ENCODE measurements around the gene EFNA2.
"Not testable (repeated sequence)": the region's sequence is repeated elsewhere in the genome, so short reads cannot be mapped to it uniquely, and the experiment has no call there.

EFNA2 gene

DNA sequence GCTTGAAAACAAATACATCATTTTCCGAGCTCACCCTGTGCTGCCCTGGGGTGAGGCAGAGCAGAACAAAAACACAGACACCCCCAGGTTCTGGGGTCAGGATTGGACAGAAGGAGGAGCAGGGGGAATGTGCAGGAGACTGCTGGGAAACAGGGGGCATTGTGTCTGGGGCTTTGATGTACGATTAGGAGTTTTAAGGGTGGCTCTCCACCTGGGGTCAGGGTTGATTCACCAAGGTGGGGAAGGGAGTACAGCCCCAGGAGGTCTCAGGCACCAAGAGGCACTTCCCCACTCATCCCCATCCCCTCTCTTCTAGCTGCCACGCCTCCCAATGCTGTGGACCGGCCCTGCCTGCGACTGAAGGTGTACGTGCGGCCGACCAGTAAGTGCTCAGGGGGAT, 12.6 kb downstream of the EFNA2 start:
- no peak for DNase-seq (ENCODE audit: low read depth in 2 of 2)

DNA sequence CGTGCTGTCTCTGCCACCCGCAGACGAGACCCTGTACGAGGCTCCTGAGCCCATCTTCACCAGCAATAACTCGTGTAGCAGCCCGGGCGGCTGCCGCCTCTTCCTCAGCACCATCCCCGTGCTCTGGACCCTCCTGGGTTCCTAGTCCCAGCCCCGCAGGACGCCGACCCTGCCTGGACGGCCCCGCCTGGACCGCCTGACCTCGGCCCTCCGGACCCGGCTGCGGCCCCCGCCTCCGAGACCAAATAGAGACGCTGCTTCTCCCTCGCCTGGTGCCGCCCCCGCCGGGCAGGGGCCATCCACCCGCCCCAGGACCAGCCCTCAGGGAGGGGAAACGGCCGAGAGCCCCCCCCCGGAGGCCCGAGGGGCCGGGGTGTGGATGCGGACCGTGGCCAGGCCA, 14.1 kb downstream of the EFNA2 start:
- DNase-seq (ENCODE audit: low read depth in 2 of 2) = no peak

GRCh38 chr19:1300744-1301490, 15.2 kb downstream of the EFNA2 start:
- DNase-seq (ENCODE audit: low read depth in 2 of 2) = no peak

DNA sequence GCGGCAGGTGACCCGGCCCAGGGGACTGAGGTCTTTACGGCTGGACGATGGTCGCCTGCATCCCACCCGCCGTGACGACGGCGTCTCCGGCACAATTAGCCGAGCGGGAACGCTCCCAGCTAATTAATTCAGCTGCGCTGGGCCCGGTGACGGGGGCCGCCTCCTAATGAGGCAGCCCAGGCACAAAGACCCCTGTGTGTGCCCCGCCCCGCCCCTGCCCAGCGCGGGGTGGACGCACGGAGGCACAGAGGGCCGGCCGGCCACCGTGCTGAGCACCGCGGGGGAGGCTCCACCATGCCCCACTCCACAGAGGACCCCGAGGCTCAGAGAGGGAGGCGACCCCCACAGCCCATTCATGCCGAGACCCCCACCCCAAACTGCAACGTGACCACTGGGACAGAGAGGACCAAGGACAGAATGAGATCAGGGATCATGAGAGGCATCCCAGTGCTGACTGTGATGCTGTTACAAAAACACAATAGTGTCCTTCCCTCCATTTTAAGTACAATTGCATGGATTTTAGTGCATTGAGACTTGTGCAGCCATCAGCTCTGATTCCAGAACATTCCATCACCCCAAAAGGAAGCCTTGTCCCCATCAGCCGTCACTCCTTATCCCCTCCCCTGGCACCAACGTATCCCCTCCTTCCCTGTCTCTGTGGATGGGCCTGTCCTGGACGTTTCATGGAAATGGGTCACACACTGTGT, 17.0 kb downstream of the EFNA2 start:
- DNase-seq (ENCODE audit: low read depth in 2 of 2) = no peak

- no peak for DNase-seq (ENCODE audit: low read depth in 2 of 2)
Measured at GRCh38 chr19:1304197-1304924, 18.7 kb downstream of the EFNA2 start.

DNA sequence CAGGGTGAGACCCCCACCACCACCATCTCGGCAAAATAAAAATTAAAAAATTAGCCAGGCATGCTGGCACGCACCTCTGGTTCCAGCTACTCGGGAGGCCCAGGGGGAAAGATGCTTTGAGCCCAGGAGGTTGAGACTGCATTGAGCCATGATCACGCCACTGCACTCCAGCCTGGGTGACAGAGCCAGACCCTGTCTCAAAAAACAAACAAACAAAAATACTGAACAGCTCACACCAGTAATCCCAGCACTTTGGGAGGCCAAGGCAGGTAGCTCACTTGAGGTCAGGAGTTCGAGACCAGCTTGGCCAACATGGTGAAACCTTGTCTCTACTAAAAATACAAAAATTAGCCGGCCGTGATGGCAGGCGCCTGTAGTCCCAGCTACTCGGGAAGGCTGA, 19.7 kb downstream of the EFNA2 start:
- not testable (repeated sequence) for DNase-seq (ENCODE audit: low read depth in 2 of 2)

GRCh38 chr19:1307320-1307719, 21.6 kb downstream of the EFNA2 start:
- DNase-seq (ENCODE audit: low read depth in 2 of 2) = no peak

GRCh38 chr19:1307755-1308303, 22.2 kb downstream of the EFNA2 start:
- DNase-seq (ENCODE audit: low read depth in 2 of 2) = no peak

DNA sequence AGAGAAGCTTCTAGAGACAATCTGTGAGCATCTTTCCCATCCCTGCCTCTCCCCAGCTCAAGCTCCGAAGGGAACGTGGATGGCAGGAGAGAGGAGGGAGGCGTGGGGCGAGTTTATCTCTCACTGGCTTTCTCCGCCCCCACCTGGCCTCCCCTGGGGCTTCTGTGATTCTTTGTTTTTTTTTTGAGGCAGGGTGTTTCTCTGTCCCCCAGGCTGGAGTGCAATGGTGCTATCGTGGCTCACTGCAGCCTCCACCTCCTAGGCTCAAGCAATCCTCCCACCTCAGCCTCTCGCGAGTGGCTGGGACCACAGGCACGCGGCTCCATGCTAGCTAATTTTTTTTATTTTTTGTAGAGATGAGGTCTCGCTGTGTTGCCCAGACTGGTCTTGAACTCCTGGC, 23.0 kb downstream of the EFNA2 start:
- DNase-seq (ENCODE audit: low read depth in 2 of 2) = no peak

GRCh38 chr19:1309977-1310852, 24.5 kb downstream of the EFNA2 start:
- no peak for DNase-seq (ENCODE audit: low read depth in 2 of 2)

DNA sequence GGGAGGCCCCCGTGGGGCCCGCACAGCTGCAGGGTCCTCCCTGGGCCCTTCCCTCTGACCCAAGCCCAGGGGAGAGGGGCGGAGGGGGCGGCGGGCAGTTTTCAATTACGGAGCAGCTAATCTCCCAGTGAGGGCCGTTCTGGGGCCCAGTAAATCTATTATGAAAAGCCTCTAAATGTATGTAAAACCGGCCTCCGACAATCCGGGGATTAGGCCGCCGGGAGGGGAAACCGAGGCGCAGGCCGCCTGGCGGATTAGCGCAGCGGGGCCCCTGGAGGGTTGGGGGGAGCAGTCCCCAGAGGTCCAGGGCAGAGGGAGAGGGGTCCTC, 25.1 kb downstream of the EFNA2 start:
- DNase-seq (ENCODE audit: low read depth in 2 of 2) = no peak

- DNase-seq (ENCODE audit: low read depth in 2 of 2) = no peak
Measured at GRCh38 chr19:1311543-1312091, 25.9 kb downstream of the EFNA2 start.

- DNase-seq (ENCODE audit: low read depth in 2 of 2) = no peak
Measured at GRCh38 chr19:1312767-1313694, 27.4 kb downstream of the EFNA2 start.

GRCh38 chr19:1313695-1314613, 28.3 kb downstream of the EFNA2 start:
- no peak for DNase-seq (ENCODE audit: low read depth in 2 of 2)

GRCh38 chr19:1315470-1316166, 29.9 kb downstream of the EFNA2 start:
- peak; percentile 23 to 24 for DNase-seq (ENCODE audit: low read depth in 2 of 2)

DNA sequence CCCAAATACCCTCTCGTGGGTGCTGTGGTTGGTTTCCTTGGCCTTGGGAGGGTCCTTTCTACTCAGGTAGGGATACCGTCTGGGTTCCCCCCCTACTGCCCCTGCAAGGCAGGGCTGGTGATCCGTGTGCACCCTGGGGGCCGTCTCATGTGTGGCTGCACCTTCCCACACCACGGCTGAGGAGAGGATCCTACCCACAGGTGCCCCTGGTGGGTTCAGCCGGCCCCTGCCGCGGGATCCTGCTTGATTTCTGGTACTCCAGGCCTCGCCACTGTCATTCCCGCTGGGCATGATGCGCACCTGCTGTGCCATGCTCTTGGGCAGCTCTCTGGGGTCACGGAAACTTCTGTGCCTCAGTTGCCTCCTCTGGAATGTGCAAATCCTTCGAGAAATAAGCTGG, 30.8 kb downstream of the EFNA2 start:
- DNase-seq (ENCODE audit: low read depth in 2 of 2) = no peak

DNA sequence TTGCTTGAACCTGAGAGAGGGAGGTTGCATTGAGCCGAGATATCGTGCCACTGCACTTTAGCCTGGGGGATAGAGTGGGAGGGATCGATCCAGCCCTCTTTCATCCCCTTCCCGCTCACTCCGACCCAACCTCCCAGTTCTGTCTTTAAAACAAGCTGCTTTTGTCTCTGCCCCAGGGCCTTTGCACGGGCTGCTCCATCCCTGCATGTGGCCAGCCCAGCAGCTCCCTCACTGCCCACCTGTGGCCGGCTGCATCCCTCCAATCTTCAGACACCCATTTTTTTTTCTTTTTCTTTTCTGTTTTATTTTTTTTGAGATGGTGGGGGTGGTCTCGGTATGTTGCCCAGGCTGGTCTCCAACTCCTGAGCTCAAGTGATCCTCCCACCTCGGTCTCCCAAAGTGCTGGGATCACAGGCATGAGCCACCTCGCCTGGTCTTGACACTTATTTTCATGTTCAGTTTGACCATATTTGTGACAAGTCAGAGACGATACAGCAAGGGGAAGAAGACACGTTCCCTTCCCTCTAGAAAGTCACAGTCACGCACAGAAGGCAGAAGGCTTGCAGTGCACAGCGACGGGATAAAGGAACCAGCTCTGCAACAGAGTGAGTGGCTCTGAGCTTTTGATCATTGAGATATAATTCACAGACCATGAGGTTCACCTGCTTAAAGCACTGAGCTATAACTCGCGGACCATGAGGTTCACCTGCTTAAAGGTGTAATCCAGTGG, 31.8 kb downstream of the EFNA2 start:
- DNase-seq (ENCODE audit: low read depth in 2 of 2) = no peak

All from stimulated activated CD4-positive, alpha-beta T cell treated with anti-CD3 and anti-CD28 coated beads, Interleukin-4, amount 100 ng/mL, for 48 hours (primary cell).